ENCODE data around the gene ZHX3. TPM values are rescaled to one million over a fixed set of nuclear protein-coding genes. Genes with fewer than 3 reads are reported as not detected.

ZHX3 gene
- total RNA-seq, 4 donors from 2014 or later: 47.1 to 58.6 (median 50.7) TPM

DNA sequence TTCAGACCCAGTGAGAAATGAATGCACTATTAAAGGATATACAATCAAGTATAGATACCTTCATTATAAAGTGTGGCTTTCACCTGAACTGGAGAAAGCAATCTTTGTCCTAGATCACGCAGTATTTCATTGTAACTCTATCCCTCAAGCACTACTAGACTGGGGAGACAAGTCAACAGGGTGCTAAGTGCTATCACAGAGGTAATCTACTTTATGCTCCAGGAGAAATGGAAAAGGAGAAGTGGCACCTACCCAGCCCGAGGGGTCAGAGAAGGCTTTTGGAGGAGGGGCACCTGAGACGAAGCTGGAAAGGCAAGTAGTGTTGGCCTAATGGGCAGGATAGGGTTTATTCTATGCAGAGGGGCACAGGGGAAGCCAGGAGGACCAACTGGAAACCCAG is 17.1 kb downstream of the ZHX3 start:
- TF ChIP-seq EP300 (IDR thresholded peaks at IDR 0.05) (no peak), POLR2A (IDR thresholded peaks at IDR 0.05) (no peak), CTCF (IDR thresholded peaks at IDR 0.05) (no peak)
- Histone ChIP-seq H3K27ac (no peak overlapping the region), H3K9me3 (no peaks in the 10 kb centered on the region), H3K36me3 (no peaks in the 10 kb centered on the region), H3K4me3 (no peak overlapping the region), H3K4me1 (peaks cover 0 to 5% (median 0%) of the 10 kb centered on the region in 4 donors), H3K27me3 (no peaks in the 10 kb centered on the region)
- DNase-seq (ENCODE audit: low spot score in 2 of 2): no peak
- 57 to 78% methylated on average over 3 of the region's 3 CpGs for WGBS, 2 donors

GRCh38 chr20:41299899-41300298 is 17.6 kb downstream of the ZHX3 start:
- DNase-seq (ENCODE audit: low spot score in 2 of 2): no peak
- H3K9me3 ChIP-seq: no peaks in the 10 kb centered on the region
- no peaks in the 10 kb centered on the region for H3K27me3 ChIP-seq
- no peaks in the 10 kb centered on the region for H3K36me3 ChIP-seq
- no peak overlapping the region for H3K4me3 ChIP-seq
- H3K27ac ChIP-seq: no peak overlapping the region
- peaks cover 0 to 5% (median 0%) of the 10 kb centered on the region in 4 donors for H3K4me1 ChIP-seq
- 81 to 85% methylated on average over 3 of the region's 3 CpGs for WGBS, 2 donors
- TF ChIP-seq CTCF (IDR thresholded peaks at IDR 0.05) (no peak), POLR2A (IDR thresholded peaks at IDR 0.05) (no peak), EP300 (IDR thresholded peaks at IDR 0.05) (no peak)

DNA sequence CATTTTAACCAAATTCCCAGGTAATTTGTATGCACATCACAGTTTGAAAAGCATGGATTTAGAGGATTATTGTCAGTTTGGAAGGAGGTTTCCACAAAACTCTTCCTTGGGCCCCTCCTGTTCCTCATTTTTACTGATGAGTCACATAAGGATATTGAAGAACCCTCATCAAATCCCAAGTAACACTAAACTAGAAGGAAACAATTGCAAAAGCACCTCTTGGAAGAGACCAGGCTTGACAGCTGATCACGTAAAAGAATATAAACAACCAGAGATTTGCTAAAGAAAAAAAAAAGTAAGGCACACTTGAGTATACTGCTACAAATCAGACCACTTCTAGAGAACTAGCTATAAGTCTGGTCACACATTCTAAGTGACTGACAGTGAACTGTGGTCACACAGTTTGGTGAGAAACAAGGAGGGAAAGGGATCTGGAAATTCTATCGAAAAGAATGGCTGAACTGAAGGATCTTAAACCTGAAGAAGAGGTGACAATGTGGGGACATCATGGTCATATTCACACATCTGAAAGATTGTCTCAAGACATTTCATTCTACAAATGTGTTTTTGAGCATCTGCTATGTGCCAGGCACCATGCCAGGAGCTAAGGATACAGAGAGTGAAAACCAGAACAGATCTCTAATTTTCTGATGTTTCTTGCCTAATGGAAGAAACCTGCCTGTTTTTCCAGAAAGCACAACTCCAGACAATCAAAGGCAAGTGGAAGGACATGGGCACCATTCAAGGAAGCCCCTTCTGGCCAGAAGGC is 24.1 kb downstream of the ZHX3 start:
- Histone ChIP-seq H3K27ac (peak overlapping the region in 3 of 4 donors; percentile 28 to 76 (median 31)), H3K36me3 (no peaks in the 10 kb centered on the region), H3K4me1 (peaks cover 0 to 35% (median 4%) of the 10 kb centered on the region in 4 donors), H3K4me3 (no peak overlapping the region), H3K9me3 (no peaks in the 10 kb centered on the region), H3K27me3 (no peaks in the 10 kb centered on the region)
- peak; percentile 34 to 59 for DNase-seq (ENCODE audit: low spot score in 2 of 2)
- WGBS, 2 donors: 72 to 80% methylated on average over 2 of the region's 2 CpGs
- no peak for TF ChIP-seq CTCF (IDR thresholded peaks at IDR 0.05)
- TF ChIP-seq EP300 (IDR thresholded peaks at IDR 0.05): peak in 1 of 2 donors; percentile 48
- TF ChIP-seq POLR2A (IDR thresholded peaks at IDR 0.05): no peak

GRCh38 chr20:41290804-41291389 is 26.6 kb downstream of the ZHX3 start:
- DNase-seq (ENCODE audit: low spot score in 2 of 2): no peak
- H3K4me1 ChIP-seq: peaks cover 0 to 35% (median 4%) of the 10 kb centered on the region in 4 donors
- TF ChIP-seq EP300 (IDR thresholded peaks at IDR 0.05) (peak in 1 of 2 donors; percentile 20), CTCF (IDR thresholded peaks at IDR 0.05) (no peak), POLR2A (IDR thresholded peaks at IDR 0.05) (no peak)

DNA sequence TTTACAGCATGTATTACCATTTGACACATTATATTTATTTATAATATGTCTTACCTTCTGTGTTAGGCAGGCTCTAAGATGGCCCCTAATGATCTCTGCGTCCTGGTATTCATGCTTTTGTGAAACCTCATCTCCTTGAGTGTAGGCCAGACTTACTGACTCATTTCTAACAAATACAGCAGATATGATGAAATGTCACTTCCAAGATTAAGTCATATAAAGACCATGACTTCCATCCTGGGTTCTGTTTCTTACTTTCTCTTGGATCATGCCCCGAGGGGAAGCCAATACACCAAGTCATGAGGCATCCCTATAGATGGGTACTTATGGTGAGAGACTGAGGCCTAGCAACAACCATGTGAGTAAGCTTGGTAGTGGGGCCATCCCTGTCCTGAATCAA is 30.2 kb downstream of the ZHX3 start:
- 95% methylated on average over 2 of the region's 2 CpGs for WGBS, 2 donors

More at GRCh38 chr20:41290804-41291389, 26.6 kb downstream of the ZHX3 start:
- 69 to 77% methylated on average over 3 of the region's 3 CpGs for WGBS, 2 donors
- H3K27me3 ChIP-seq: no peaks in the 10 kb centered on the region
- H3K4me3 ChIP-seq: no peak overlapping the region
- peaks cover 0 to 13% (median 4%) of the 10 kb centered on the region in 4 donors for H3K9me3 ChIP-seq
- no peaks in the 10 kb centered on the region for H3K36me3 ChIP-seq
- H3K27ac ChIP-seq: no peak overlapping the region

More for the DNA sequence above, 30.2 kb downstream of the ZHX3 start:
- no peaks in the 10 kb centered on the region for H3K27me3 ChIP-seq
- no peak overlapping the region for H3K27ac ChIP-seq
- TF ChIP-seq POLR2A (IDR thresholded peaks at IDR 0.05) (no peak), CTCF (IDR thresholded peaks at IDR 0.05) (no peak)
- H3K36me3 ChIP-seq: no peaks in the 10 kb centered on the region
- DNase-seq (ENCODE audit: low spot score in 2 of 2): no peak
- peaks cover 0 to 16% (median 4%) of the 10 kb centered on the region in 4 donors for H3K9me3 ChIP-seq
- no peak overlapping the region for H3K4me3 ChIP-seq
- peaks cover 0 to 17% (median 0%) of the 10 kb centered on the region in 4 donors for H3K4me1 ChIP-seq
